M059J (cell line): Measurements from ENCODE around the gene BRAF. TPM values are rescaled to one million over a fixed set of nuclear protein-coding genes. Genes with fewer than 3 reads are reported as not detected.
"Not testable (repeated sequence)": the region's sequence is repeated elsewhere in the genome, so short reads cannot be mapped to it uniquely, and the experiment has no call there.

Source experiments
- DNase-seq: peaks from one replicate; pipeline ENCODE4 v3.0.0-alpha.2; 2012; ENCODE audit warnings: low read depth
- total RNA-seq: library from RNA; depleted of rRNA; stranded (reverse); fragments of >200 nt; shearing (Covaris generic); gene quantifications from 2 replicates; pipeline ENCODE4 v1.2.3, GENCODE V29; 2014

The BRAF gene
- total RNA-seq, 1 experiment from 2014 or later = 10.3 TPM

DNA sequence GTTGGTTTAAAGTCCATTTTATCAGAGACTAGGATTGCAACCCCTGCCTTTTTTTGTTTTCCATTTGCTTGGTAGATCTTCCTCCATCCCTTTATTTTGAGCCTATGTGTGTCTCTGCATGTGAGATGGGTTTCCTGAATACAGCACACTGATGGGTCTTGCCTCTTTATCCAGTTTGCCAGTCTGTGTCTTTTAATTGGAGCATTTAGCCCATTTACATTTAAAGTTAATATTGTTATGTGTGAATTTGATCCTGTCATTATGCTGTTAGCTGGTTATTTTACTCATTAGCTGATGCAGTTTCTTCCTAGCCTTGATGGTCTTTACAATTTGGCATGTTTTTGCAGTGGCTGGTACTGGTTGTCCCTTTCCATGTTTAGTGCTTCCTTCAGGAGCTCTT is 212.3 kb downstream of the BRAF start:
- DNase-seq = not testable (repeated sequence)

DNA sequence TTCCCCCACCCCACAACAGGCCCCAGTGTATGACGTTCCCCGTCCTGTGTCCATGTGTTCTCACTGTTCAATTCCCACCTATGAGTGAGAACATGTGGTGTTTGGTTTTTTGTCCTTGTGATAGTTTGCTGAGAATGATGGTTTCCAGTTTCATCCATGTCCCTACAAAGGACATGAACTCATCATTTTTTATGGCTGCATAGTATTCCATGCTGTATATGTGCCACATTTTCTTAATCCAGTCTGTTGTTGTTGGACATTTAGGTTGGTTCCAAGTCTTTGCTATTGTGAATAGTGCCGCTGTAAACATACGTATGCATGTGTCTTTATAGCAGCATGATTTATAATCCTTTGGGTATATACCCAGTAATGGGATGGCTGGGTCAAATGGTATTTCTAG is 216.0 kb downstream of the BRAF start:
- DNase-seq = not testable (repeated sequence)

DNA sequence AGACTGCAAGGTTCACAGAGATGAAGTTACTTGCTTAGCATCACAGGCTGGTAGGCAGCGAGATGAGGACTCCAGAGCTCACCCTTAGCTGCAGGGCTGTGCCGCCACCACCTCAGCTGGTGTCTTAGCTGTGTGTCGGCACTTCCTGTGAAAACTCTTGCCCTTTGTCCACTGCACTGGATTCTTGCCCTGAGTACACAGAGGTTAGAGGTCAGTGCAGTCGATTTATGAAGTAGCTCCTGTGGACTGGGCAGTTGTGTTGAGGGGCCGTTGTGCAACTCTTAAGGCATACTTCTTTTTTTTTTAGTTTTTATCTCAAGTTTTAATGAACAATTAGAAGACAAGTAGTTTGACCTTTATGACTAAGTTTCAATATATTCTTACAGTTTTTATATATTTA is 217.6 kb downstream of the BRAF start:
- DNase-seq = no peak

DNA sequence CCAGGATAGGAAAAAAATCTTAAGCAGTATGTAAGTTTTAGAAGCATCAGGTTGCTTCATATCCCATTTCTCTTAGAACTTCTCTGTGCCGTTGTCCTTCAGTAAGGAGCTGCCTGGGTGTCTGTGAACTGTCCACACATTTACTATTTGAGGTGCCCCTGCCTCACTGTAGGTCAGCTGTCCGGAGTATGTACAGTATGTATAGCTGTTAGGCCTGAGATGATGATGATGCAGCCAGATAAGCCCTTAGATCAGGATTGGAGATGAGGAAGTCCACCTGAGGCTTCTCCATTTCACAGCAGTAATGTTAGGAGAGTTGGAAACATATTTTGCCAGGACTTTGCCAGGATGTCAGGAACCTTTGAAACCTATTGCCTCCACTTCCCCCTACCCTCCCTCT is 220.5 kb downstream of the BRAF start:
- no peak for DNase-seq

DNA sequence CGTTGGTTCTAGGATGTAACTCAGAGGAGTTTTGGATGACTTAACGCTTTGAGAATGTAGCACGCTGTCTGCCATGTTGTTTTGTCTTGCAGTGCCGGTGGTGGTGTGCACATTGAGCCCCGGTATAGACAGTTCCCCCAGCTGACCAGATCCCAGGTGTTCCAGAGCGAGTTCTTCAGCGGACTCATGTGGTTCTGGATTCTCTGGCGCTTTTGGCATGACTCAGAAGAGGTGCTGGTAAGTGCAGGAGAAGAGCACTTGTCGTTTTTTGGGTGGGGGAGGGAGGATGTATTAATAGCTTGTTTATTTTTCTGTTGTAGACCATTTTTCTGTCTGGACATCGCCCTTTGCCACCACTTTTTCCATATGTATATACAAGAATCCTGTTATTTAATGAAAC is 222.0 kb downstream of the BRAF start:
- peak; percentile 15 for DNase-seq

DNA sequence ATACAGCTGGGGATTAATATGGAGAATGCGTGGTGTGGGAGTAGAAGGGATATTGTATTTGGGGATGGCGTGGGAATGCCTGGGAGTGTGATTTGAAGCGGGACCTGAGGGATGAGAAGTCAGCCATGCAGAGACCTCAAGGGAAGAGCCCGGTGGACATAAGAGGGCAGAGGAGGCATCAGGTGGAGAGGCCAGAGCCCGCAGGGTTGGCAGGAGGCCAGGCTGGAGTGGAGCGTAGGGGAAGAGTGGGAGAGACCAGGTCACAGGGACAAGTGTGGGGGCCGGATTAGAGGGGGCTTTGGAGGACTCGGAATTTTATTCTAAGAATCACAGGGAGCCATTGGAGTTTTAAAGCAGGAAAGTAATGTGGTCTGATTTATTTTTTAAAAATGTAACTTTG is 226.3 kb downstream of the BRAF start:
- DNase-seq = no peak

DNA sequence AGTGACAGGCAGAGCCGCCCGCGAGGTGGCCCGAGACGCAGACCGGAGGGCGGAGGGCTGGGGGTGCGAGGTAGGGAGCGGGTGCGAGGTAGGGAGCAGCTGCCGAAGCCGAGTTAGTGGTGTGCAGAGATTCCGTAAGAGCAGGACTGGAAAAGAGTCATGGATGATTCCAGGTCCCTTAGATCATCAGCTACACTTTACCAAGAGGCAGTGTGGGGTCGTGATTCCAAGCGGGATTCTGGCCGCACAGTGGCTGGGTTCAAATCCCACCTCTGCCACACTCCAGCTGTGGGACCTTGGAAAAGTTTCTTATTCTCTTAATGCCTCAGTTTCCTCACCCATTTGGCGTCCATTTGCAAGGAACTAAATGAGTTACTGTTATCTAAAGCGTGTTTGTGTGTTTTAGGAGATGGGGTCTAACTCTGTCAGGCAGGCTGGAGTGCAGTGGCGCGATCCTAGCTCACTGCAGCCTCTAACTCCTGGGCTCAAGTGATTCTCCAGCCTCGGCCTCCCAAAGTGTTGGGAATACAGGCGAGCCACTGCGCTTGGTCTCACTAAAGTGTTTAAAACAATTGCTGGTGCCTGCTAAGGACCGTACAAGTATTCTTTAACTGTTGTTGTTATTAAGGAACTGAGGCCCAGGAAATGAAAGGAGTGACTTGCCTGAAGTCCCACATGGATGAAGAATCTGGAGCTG is 227.1 kb downstream of the BRAF start:
- no peak for DNase-seq

DNA sequence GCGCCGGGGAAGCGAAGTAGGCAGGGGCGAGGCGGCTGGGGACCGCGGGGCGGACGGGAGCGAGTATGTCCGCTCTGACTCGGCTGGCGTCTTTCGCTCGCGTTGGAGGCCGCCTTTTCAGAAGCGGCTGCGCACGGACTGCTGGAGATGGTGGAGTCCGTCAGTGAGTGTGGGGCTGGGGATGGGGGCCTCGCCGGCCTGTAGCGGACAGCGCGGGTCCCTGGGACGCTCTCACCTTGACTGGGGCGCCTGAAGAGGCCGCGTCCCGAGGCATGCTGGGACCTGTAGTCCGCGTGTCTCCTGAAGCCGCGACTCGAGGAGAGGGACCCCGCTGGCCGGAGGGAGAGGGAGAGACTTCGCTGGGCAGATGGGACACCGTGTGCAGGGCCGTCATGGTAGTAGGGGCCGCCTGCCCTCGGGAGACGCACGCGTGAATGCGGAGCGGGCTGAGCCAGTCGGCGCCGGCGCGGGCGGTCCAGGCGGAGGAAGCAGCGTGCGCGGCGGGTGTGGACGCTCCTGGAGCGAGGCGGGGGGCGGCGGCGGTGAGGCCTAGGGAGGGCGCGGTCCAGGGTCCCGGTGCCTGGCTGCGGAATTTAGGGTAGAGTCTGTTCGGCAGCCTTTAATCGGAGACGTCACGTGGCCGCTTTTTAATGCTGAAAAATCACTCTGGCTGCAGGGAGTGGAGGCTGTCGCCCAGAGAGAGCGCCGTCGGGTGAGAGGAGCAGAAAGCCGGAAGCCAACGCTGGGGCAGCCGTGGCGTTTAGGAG is 227.9 kb downstream of the BRAF start, which contains the start of gene NDUFB2:
Gene NDUFB2 (plus strand): TSS at position 29 of the 767 bp plus-strand sequence. CDS start 37 bp downstream, at position 66.
- peak; percentile 82 for DNase-seq

DNA sequence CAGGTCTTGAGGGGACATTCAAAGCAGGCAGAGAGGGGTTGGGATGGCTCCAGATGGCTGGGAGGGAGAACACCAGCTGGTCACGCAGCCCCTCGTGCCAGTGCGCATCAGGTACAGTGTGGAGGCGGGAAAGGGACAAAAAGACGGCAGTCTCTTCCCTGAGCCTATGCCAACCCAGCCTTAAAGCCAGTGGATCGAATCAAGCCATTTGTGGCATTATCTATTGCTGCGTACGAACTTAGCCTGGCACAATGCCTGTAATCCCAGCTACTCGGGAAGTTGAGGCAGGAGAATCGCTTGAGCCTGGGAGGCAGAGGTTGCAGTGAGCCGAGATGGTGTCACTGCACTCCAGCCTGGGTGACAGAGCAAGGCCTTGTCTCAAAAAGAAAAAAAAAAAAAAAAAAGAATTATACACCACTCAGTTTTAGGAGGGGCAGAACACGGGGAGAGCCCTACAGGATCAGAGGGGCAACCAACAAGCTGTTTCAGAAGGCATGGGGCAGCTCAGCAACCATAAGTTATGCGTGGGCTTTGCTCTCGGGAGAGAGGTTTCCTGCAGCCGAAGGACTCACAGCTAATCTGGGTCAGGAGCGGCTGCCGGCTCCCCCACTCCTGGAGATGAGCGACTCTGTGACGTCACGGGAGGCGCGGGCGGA is 228.6 kb downstream of the BRAF start:
- peak; percentile 92 for DNase-seq

DNA sequence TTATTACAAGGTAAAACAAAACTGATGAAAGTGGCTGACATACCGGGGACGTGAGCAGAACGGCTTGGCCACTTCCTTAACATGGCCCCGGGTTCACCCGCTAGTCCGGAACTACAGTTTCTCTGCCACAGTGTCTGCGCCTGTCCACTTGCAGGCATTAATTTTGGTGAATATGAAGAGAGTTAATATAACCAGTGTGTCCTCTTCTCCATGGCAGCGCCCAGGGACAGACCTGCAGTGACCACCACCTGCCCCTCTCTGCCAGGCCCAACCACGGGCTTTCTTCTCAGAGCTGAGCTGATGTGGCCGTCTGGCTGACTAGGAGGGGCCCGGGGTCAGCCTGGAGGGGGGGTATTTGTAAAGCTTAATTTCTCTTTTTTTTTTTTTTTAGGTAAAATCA is 229.3 kb downstream of the BRAF start:
- DNase-seq = no peak

DNA sequence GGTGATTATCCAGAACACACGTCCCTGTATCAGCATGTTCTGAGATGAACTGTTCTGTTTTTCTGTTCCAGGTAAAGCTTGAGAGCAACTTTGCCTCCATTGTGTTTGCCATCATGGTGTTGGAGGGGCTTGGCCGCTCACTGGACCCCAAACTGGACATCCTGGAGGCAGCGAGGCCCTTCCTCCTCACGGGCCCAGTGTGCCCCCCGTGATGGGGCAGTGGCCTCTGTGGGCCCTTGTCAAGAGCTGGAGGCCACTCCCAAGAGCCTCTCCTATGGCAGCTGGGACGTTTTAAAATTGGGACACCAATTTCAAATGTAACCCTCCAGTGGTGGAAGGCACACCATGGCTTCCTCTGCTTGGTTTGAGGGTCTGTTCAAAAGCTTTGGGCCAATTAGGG is 230.1 kb downstream of the BRAF start:
- no peak for DNase-seq

DNA sequence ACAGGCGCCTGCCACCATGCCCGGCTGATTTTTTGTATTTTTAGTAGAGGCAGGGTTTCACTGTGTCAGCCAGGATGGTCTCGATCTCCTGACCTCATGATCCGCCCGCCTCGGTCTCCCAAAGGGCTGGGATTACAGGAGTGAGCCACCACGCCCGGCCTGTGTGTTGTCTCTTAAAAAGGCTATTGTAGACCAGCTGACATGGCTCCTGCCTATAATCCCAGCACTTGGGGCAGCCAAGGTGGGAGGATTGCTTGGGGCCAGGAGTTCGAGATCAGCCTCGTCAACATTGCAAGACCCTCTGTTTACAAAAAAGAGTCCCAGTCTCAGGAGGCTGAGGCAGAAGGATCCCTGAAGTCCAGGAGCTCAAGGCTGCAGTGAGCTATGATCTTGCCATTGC is 230.9 kb downstream of the BRAF start:
- DNase-seq = not testable (repeated sequence)

DNA sequence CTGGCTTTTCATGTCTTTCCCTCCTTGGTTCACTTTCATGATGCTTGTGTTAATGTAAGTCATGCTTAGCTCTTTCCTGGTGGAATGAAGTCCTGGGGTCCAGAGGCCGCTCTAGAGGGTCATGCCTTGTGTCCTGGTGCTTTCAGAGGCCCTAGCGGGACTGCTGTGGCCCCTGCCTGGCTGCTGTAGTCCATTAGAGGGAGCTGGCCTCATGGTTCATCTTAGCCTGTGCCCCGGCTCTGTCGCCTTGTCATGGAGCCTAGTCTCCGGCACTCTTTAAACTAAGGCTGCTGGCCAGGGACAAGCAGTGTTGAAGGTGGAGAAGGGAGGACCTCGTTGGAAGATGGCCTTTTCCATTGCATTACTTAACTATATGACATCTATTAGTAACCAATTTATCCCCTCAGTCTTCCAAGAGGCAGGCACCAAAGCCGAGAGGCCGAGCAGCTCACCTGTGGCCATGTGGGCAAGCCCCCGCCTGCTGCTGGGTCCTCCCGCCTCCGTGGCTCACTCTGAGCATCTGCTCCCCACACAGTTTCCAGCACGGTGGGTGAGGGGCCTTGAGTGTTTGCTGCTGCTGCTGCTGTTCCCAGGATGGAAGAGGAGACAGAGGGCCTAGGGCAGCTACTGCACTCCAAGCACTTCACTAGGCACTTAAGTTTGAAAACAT is 233.2 kb downstream of the BRAF start:
- no peak for DNase-seq

DNA sequence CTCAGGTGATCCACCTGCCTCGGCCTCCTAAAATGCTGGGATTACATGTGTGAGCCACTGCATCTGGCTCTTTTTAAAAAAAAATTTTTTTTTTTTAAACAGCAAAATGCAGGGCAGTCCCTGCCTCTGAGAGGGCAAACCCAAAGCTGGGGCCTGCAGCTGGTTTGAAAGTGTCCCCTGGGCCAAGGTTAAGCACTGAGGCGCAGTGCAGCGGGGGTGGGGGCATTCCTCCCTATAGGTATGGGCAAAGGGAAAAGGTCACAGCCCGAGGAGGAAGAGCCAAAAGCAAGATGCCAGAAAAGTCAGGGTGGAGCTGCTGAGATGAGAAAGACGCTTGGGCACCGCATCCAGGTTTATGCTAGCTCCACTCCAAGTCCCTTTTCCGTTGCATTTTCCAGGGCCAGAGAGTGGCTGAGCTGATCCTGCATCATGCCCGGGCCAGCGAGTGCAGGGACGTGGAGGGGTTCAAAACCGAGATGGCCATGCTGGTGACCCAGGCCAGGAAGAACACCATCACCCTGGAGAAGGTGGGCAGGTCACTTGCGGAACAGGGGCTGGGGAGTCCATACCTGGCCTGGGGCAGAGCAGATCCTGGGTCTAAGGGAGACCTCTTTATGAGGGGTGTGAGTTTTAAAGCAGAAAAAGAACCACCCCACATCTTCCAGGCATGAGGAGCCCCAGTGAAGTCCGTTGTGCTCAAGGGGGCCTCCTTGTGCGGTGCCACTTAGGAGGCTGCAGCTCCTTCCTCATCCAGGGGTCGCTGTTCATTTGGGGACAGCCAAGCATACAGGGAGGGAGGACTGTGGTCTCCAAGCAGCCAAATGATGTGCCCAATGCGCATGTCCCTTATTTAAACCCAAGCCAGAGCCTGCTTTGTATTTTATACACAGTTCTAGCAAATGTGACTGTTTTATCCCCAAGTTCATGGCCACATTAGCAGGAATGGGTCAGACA is 235.3 kb downstream of the BRAF start:
- DNase-seq = no peak

DNA sequence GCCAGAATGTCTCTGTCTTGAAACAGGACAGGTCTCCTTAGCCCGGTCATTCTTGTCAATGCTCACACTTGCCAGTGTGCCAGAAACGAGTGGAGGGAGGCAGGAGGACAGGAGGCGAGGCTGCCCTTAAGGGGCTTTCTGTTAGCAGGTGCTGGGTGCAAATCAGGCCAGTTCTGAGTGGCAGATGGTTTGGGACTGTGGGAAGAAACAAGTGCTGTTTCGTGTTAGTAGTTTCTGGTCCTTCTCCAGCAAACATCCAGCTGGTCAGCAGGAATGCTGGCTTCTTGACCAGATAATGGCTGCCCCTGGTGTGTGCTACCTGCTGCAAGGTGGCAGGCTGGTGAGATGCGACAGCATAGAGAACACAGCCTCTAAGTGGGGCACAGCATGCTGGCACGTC is 236.4 kb downstream of the BRAF start:
- no peak for DNase-seq

DNA sequence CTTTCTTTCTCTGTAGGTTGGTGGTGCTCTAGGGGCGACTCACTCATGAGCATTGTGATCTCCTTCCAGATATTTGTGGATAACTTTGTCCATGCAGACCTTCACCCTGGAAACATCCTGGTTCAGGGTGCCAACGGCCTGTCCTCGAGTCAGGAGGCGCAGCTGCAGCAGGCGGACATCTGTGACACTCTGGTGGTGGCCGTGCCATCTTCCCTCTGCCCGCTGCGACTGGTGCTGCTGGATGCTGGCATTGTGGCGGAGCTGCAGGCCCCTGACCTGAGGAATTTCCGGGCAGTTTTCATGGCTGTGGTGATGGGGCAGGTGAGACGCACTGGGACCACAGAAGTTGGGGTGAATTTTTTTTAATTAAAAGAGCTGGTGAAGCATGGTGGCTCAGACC is 237.8 kb downstream of the BRAF start:
- DNase-seq = no peak

DNA sequence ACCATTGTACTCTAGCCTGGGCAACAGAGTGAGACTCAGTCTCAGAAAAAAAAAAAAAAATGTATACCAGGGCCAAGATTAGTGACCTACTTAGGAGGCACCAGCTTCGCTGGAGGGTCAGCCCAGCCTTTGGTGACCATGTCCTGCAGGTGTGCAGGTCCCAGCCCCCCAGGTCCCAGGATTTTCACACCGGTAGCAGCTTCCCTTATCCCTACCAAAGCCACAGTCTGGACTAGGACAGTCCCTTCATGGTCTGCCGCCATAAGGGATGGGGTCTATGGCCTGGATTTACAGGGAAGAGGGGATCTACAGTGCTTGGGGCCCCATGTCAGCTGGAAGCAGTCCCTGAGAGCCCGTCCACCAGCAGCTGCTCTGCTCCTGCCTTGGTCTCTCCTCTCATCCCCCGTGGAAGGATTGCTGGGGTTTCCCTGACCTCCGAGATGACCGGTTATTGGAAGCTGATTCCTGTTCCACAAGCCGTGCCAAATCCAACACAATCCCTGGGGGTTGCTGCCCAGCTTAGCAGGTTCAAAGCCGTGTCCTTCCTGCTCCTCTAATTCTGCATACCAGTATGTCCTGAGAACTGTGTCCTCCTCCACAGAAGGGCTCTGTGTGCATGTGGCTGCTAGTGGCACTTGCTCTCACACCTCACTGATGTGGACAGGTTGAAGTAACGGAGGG is 239.2 kb downstream of the BRAF start:
- DNase-seq = no peak

DNA sequence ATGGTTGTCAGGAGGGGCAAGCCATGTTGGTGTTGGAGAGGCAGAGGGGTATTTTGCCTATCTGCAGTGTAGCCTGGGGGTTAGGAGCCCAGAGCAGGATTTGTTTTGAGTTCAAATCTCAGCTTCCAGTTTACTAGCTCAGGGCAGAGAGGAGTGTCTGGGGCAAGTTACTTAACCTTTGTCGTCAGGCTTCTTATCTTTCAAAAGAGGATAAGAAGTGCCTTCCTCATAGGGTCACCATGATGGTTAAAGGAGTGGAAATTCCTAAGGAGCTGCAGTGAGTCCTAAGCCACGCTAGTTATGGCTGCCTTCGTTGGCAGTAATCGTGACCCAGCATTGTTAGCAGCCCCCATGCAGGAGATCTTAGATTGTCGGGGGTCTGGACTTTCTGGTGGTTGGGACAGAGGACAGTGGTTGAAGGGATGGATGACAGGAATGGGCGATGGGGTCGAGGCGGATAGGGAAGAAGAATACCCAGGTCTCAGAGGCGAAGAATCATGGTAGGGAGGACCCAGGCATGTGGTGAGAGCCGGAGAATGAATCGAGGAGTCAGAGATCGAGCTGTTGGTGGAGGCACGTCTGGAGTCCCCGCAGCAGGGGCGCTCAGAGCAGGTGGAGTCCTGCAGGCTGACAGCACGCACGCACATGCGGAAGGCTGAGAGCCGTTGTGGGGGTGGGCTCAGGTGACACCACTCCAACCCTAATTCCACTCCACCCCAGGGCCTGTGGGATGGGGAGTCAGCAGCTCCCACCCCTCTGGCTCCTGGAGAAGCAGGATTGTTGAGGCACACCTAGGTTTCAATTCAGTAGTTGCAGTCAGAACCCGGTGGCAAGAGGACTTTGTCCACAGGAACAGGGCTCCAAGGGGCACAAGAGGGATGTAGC is 240.4 kb downstream of the BRAF start:
- DNase-seq = no peak

DNA sequence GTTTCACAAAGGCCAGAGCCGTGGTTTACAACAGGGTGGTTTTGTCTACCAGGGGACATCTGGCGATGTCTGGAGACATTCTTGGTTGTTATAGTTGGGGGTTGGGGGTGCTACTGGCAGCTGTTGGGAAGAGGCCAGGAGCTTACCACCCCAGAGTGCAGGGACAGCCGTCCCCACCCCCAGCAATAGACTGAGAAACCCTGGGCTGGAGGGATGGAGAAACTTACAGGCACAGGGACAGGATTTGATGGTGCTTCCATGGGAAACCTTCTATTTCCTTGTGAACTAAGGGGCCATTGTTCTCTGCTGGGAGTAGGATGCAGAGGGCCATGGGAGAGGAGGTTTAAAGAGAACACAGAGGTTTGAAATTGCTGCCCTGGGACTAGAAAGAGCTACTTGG is 241.1 kb downstream of the BRAF start:
- DNase-seq = no peak
